Ectodermal cell (in vitro differentiated cells): ENCODE results near the gene ACTN1.

ENCODE experiments used
- H3K27ac ChIP-seq: 2 replicates; pipeline ENCODE4 v1.7.0; 2013; ENCODE audit warnings: mild to moderate bottlenecking, low read depth, low read length; ENCODE audit not compliant: insufficient read depth, poor library complexity, severe bottlenecking
- H3K27me3 ChIP-seq: 2 replicates; pipeline ENCODE4 v1.7.0; 2013; ENCODE audit warnings: mild to moderate bottlenecking, low read length; ENCODE audit not compliant: insufficient read depth, control insufficient read depth, poor library complexity, severe bottlenecking
- H3K36me3 ChIP-seq: one replicate; pipeline ENCODE4 v1.7.0; 2013; ENCODE audit warnings: low read length; ENCODE audit not compliant: control insufficient read depth, insufficient read depth
- H3K4me1 ChIP-seq: one replicate; pipeline ENCODE4 v1.7.0; 2013; ENCODE audit warnings: low read length; ENCODE audit not compliant: control insufficient read depth, insufficient read depth
- H3K4me3 ChIP-seq: 2 replicates; pipeline ENCODE4 v1.7.0; 2013; ENCODE audit warnings: low read depth, low read length, control low read depth; ENCODE audit not compliant: insufficient read depth
- H3K9me3 ChIP-seq: 2 replicates; pipeline ENCODE4 v1.7.0; 2013; ENCODE audit warnings: mild to moderate bottlenecking, low read length, moderate library complexity; ENCODE audit not compliant: control insufficient read depth
- WGBS, 2 experiments: methylation state at CpG; one replicate each; pipeline ENCODE4 v1.1.7; 2013; ENCODE audit warnings: missing lambda C conversion rate in 2 of 2; 5-methylcytosine and 5-hydroxymethylcytosine counted together

ACTN1 gene

DNA sequence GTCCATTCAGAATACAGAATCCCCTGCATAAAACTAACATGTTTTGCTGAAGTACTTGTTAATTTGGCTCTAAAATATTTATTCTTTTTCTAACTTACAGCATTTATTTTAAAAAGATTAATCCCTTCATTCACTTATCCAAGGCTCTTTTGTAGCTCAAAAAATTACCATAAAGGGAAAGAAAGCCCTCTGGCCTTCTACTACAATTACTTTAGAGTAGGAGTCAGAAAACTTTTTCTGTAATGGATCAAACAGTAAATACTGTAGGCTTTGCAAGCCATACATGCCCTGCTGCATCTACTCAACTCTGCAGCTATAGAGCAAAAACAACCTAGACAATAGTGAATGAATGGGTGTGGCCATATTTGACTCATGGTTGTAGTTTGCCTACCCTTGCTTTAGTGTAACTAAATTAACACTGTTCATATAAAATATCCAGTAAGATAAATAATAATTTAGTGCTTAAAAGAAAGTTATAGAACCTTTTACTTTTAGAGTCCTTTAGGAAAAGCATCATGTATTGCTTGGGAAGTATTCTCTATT, 112.0 kb downstream of the ACTN1 start:
- Histone ChIP-seq H3K36me3 (peaks cover 6% of the 10 kb centered on the region), H3K27ac (no peak overlapping the region), H3K4me1 (no peaks in the 10 kb centered on the region), H3K27me3 (no peaks in the 10 kb centered on the region), H3K4me3 (no peak overlapping the region), H3K9me3 (peaks cover 2% of the 10 kb centered on the region)

DNA sequence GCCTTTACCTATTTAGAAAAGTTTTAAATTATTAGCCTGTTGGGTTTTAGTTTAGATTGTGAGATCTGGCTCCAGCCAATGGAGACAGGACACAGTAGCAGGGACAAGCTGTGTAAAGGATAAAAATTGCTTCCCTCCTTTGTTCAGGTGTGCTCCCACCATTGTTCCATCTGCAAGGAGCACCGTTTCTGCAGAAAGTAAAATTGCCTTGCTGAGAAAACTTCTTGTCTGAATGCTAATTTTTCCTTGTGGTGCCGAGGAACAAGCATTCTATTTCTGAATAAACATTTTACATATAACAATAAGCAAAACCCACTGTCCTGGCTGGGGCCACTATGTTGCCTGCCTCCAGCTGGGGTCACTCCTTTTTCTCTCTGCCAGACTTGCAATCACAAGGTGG, 113.6 kb downstream of the ACTN1 start:
- H3K4me1 ChIP-seq: no peaks in the 10 kb centered on the region
- no peaks in the 10 kb centered on the region for H3K36me3 ChIP-seq
- no peak overlapping the region for H3K4me3 ChIP-seq
- 98 to 100% methylated on average over 2 of the region's 2 CpGs for WGBS, 2 experiments
- H3K9me3 ChIP-seq: peaks cover 2% of the 10 kb centered on the region
- H3K27ac ChIP-seq: no peak overlapping the region
- H3K27me3 ChIP-seq: no peaks in the 10 kb centered on the region

GRCh38 chr14:68864361-68864750, 114.7 kb downstream of the ACTN1 start:
- no peaks in the 10 kb centered on the region for H3K4me1 ChIP-seq
- H3K4me3 ChIP-seq: no peak overlapping the region
- H3K9me3 ChIP-seq: peaks cover 2% of the 10 kb centered on the region
- H3K36me3 ChIP-seq: no peaks in the 10 kb centered on the region
- no peak overlapping the region for H3K27ac ChIP-seq
- 96 to 97% methylated on average over 6 of the region's 6 CpGs for WGBS, 2 experiments
- no peaks in the 10 kb centered on the region for H3K27me3 ChIP-seq

GRCh38 chr14:68863610-68864360, 115.3 kb downstream of the ACTN1 start:
- no peaks in the 10 kb centered on the region for H3K36me3 ChIP-seq
- no peak overlapping the region for H3K27ac ChIP-seq
- H3K9me3 ChIP-seq: peaks cover 2% of the 10 kb centered on the region
- H3K27me3 ChIP-seq: no peaks in the 10 kb centered on the region
- 95% methylated on average over 12 of the region's 13 CpGs for WGBS, 2 experiments
- H3K4me1 ChIP-seq: no peaks in the 10 kb centered on the region
- no peak overlapping the region for H3K4me3 ChIP-seq

GRCh38 chr14:68862954-68863594, 116.0 kb downstream of the ACTN1 start:
- 0 to 5% methylated on average over 2 of the region's 2 CpGs for WGBS, 2 experiments
- Histone ChIP-seq H3K27ac (no peak overlapping the region), H3K4me1 (no peaks in the 10 kb centered on the region), H3K4me3 (no peak overlapping the region), H3K27me3 (no peaks in the 10 kb centered on the region), H3K36me3 (no peaks in the 10 kb centered on the region), H3K9me3 (peaks cover 2% of the 10 kb centered on the region)

- WGBS, 2 experiments: 93 to 96% methylated on average over 5 of the region's 5 CpGs
- H3K27ac ChIP-seq: no peak overlapping the region
- H3K4me3 ChIP-seq: no peak overlapping the region
- peaks cover 2% of the 10 kb centered on the region for H3K9me3 ChIP-seq
- H3K4me1 ChIP-seq: no peaks in the 10 kb centered on the region
- H3K27me3 ChIP-seq: no peaks in the 10 kb centered on the region
- no peaks in the 10 kb centered on the region for H3K36me3 ChIP-seq
Observed at GRCh38 chr14:68860771-68861170, 118.3 kb downstream of the ACTN1 start.

- H3K36me3 ChIP-seq: no peaks in the 10 kb centered on the region
- H3K27me3 ChIP-seq: no peaks in the 10 kb centered on the region
- no peaks in the 10 kb centered on the region for H3K4me1 ChIP-seq
- no peak overlapping the region for H3K4me3 ChIP-seq
- no peak overlapping the region for H3K27ac ChIP-seq
- no peaks in the 10 kb centered on the region for H3K9me3 ChIP-seq
- WGBS, 2 experiments: 93 to 94% methylated on average over 5 of the region's 5 CpGs
Observed at GRCh38 chr14:68857516-68858070, 121.5 kb downstream of the ACTN1 start.

DNA sequence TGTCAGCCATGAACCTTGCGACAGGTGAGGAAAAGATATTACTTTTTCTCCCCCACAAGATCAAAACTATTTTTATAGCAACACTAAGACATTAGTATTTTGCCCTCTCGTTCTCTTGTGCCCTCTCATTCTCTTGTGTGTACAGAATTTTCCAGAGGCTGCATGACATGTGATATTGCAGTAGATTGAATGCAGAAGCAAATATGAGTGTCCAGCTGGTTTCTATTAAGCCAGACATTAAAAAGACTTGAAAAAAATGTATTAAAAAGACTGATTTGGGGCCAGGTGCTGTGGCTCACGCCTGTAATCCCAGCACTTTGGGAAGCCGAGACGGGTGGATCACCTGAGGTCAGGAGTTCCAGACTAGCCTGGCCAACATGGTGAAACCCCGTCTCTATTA, 122.5 kb downstream of the ACTN1 start:
- 93 to 96% methylated on average over 6 of the region's 6 CpGs for WGBS, 2 experiments
- no peak overlapping the region for H3K27ac ChIP-seq

GRCh38 chr14:68854421-68854820, 124.7 kb downstream of the ACTN1 start:
- no peak overlapping the region for H3K4me3 ChIP-seq
- 92% methylated on average over 7 of the region's 7 CpGs for WGBS, 2 experiments
- H3K27me3 ChIP-seq: no peaks in the 10 kb centered on the region
- H3K9me3 ChIP-seq: no peaks in the 10 kb centered on the region
- H3K27ac ChIP-seq: no peak overlapping the region
- no peaks in the 10 kb centered on the region for H3K36me3 ChIP-seq
- H3K4me1 ChIP-seq: no peaks in the 10 kb centered on the region

More for the DNA sequence above, 122.5 kb downstream of the ACTN1 start:
- no peaks in the 10 kb centered on the region for H3K4me1 ChIP-seq
- H3K4me3 ChIP-seq: no peak overlapping the region
- no peaks in the 10 kb centered on the region for H3K27me3 ChIP-seq
- no peaks in the 10 kb centered on the region for H3K9me3 ChIP-seq
- H3K36me3 ChIP-seq: no peaks in the 10 kb centered on the region

GRCh38 chr14:68853749-68854148, 125.4 kb downstream of the ACTN1 start:
- Histone ChIP-seq H3K27ac (no peak overlapping the region), H3K4me1 (no peaks in the 10 kb centered on the region), H3K36me3 (no peaks in the 10 kb centered on the region), H3K9me3 (no peaks in the 10 kb centered on the region), H3K27me3 (no peaks in the 10 kb centered on the region), H3K4me3 (no peak overlapping the region)
- 92 to 94% methylated on average over 6 of the region's 6 CpGs for WGBS, 2 experiments
